CD4-positive, alpha-beta T cell treated with Interferon gamma for 1 hour (primary cell): ENCODE results near the gene OR4C5.
"Not testable (repeated sequence)": the region's sequence is repeated elsewhere in the genome, so short reads cannot be mapped to it uniquely, and the experiment has no call there.

ENCODE experiments used
- DNase-seq: peaks from one replicate; pipeline ENCODE4 v3.0.0-alpha.2; 2020

The OR4C5 gene

GRCh38 chr11:48366365-48366764, at the start of gene OR4C5:
TSS of gene OR4C5 (minus strand) at chr11:48366465. CDS start at chr11:48366465, 0 bp downstream.
- DNase-seq: no peak

DNA sequence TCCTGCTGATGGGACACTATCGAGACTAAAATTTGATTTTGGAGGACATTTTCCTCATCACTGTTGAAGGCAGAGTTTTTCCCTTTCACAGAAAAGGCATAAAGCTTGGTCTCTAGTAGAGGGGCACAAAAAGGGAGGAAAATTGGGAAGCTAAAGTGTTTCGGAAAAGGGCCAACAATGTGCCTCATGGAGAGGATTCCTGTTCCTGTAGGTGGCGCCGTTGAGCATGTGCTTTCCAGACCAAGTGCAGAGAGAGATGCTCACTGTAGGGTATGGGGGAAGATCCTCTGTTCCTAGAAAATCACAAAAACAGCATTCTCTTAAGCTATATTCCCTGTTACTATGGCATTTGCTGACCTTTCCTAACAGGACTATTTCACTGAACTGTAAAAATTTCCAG, 18.4 kb upstream of the OR4C5 start:
- DNase-seq: no peak

DNA sequence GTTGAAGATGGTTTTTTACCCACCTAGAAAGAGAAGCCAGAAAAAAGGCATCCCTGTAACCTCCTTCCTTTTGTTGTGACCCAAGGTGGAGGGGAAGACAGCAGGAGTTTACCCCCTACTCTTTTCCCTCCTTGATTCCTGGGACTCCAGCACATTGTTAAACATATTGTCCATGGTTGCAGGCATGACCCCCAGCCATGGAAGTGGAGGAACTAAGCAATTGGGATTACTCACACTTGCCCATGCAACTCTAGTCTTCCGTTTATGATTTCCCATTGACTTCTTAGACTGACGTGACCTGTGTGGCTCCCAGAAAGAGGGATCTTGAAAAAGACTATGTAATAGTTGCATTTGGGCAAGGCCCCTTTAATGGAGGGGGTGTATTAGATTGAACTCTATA, 17.9 kb upstream of the OR4C5 start:
- DNase-seq: not testable (repeated sequence)

- not testable (repeated sequence) for DNase-seq
Observed at GRCh38 chr11:48361289-48361688, 5.0 kb downstream of the OR4C5 start.

DNA sequence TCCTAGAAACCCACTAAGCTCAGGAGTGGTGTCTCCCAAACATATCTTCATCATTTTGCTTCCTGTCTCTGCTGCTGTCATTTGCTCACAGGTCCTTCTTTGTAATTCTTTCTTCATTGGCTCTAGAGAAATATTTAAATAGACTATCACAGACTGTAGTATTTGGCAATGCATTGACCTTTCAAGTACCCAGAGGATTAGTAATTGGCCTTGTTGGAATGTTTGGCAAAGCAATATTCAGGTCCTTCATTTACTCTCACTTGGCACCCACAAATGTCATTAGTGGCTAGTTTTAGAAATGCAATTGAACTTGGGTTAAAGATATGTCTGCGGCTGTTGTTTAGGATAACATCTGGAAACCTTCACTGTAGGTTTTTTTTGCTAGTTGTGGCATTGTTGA, 11.6 kb downstream of the OR4C5 start:
- DNase-seq: no peak

- DNase-seq: no peak
Observed at GRCh38 chr11:48354013-48354412, 12.3 kb downstream of the OR4C5 start.

GRCh38 chr11:48346286-48346685, 20.0 kb downstream of the OR4C5 start:
- DNase-seq: peak; percentile 3

DNA sequence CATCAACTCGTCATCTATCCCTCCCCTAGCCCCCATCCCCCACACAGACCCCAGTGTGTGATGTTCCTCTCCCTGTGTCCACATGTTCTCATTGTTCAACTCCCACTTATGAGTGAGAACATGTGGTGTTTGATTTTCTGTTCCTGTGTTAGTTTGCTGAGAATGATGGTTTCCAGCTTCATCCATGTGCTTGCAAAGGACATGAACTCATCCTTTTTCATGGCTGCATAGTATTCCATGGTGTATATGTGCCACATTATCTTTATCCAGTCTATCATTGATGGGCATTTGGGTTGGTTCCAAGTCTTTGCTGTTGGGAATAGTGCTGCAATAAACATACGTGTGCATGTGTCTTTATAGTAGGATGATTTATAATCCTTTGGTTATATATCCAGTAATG, 23.8 kb downstream of the OR4C5 start:
- DNase-seq: not testable (repeated sequence)

DNA sequence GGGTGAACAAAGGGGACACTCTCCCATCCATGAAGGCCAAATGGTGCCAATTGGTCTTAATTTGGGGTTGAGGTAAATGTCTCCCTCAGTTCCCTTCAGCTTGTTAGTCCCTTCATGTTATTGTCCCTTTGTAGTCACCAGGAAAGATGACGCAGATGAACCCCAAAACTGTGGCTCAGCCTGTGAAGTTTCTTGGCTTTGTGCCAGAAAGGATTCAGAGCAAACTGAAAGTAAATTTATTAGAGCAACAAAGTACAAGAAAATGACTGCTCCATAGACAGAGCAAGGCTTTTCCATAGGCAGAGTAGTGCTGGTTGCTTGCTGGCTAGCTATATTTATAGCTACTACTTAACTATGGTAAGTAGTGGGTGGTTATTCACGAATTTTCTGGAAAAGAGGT, 24.8 kb downstream of the OR4C5 start:
- no peak for DNase-seq

DNA sequence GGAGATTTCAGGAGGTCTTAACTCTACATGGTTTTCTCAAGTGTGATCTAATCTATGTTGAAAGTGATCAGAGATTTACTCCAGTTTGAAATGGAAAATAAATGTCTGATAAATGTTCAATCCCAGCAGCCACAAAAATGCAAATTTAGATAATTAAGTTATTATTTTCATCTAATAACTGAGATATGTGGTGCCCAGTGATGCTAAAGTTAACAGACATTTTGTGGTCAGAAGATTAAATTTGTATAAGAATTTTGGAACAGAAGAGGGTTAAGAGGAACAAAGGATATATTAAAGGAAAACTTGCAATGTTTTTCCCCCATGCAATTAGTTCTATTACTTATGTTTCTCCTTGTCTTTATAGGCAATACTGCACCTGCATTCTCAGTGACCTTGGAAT, 41.6 kb downstream of the OR4C5 start, which contains the start of gene OR4C3:
TSS of gene OR4C3 (plus strand) at position 301 of the 400 bp plus-strand sequence. CDS start 102 bp downstream, outside the sequence.
- DNase-seq: not testable (repeated sequence)

DNA sequence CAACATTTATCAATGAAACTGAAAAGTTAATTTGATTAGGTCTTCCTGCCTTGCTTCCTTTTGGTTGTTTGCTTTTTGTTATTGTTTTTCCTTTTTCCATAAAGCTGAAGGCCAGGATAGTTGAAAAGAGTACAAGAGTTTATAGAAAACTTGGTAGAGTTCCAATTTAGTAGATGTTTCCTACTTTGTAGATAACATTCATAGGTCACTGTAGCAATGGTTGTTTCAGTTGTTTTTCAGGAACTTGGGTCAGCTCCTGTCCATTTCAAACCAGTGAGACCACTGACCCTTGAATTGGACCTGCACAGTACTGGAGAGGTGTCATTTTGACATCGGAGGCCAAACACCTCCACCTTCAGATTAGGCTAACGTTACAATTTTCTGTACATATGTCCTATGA, 46.5 kb downstream of the OR4C5 start:
- DNase-seq: not testable (repeated sequence)
